Spleen (tissue), 7 donors: ENCODE data around the gene DPM2.

ENCODE experiments used
- CTCF ChIP-seq, 11 experiments: fragments of 200-600 bp in 7 of 11; fragments of 450-650 bp in 4 of 11; sonication (generic) in 4 of 11; IDR thresholded peaks in 8 of 11; conservative IDR thresholded peaks in 3 of 11; 1 replicate in 7 of 11; 2 replicates in 4 of 11; pipeline versions ENCODE4 v1.4.0 to v1.8.0; 2016 to 2021; ENCODE audit warnings: antibody characterized with exemption in 11 of 11, inconsistent platforms in 4 of 11, mild to moderate bottlenecking in 1 of 11
- POLR2A ChIP-seq, 3 donors: fragments of 450-650 bp; IDR thresholded peaks; one replicate each; pipeline ENCODE4 v1.5.1; 2017; ENCODE audit warnings: antibody characterized with exemption in 3 of 3, mild to moderate bottlenecking in 1 of 3
- POLR2AphosphoS5 ChIP-seq, 3 donors: sonication (generic); formaldehyde crosslinking; IDR thresholded peaks; one replicate each; pipeline ENCODE4 v1.5.1; 2017; ENCODE audit warnings: antibody characterized with exemption in 3 of 3
- donor health status: DM: no; HTN: no; CAD: no; lungs with moderate emphysema.
- donor health status: DM: no; HTN: no; CAD: no.
- donor health status: DM: no; HTN: no; CAD: no.

- TF ChIP-seq POLR2A (IDR thresholded peaks at IDR 0.05), result no peak
- no peak for TF ChIP-seq CTCF (IDR thresholded peaks at IDR 0.05 in 8 of 11, conservative IDR thresholded peaks at IDR 0.05 in 3 of 11)
- TF ChIP-seq POLR2AphosphoS5 (IDR thresholded peaks at IDR 0.05), result no peak
These were observed 24.0 kb downstream of the DPM2 start for GRCh38 chr9:127913682-127914081.
